Hypothalamus (tissue), 51 donors: ENCODE results near the gene HAGHL.
"Not testable (repeated sequence)": the region's sequence is repeated elsewhere in the genome, so short reads cannot be mapped to it uniquely, and the experiment has no call there.

Experiments used
- DNase-seq, 51 donors: peaks; one replicate each; lab custom pipeline; 2025; lab: John Stamatoyannopoulos, UW

The HAGHL gene

GRCh38 chr16:766008-766819, 39.3 kb downstream of the HAGHL start:
- no peak for DNase-seq

GRCh38 chr16:766820-767640, 40.1 kb downstream of the HAGHL start:
- no peak for DNase-seq

- DNase-seq = no peak
These were observed 40.9 kb downstream of the HAGHL start for GRCh38 chr16:767743-768235.

DNA sequence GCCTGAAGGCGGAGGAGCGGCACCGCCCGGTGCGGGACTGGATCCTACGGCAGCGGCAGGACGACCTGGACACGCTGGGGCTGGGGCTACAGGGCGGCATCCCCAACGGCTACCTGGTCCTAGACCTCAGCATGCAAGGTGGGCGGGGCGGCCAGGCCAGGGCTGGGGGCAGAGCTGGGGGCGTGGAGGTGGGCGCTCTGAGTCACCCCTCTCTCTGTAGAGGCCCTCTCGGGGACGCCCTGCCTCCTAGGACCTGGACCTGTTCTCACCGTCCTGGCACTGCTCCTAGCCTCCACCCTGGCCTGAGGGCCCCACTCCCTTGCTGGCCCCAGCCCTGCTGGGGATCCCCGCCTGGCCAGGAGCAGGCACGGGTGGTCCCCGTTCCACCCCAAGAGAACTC, 41.5 kb downstream of the HAGHL start:
- DNase-seq = no peak

DNA sequence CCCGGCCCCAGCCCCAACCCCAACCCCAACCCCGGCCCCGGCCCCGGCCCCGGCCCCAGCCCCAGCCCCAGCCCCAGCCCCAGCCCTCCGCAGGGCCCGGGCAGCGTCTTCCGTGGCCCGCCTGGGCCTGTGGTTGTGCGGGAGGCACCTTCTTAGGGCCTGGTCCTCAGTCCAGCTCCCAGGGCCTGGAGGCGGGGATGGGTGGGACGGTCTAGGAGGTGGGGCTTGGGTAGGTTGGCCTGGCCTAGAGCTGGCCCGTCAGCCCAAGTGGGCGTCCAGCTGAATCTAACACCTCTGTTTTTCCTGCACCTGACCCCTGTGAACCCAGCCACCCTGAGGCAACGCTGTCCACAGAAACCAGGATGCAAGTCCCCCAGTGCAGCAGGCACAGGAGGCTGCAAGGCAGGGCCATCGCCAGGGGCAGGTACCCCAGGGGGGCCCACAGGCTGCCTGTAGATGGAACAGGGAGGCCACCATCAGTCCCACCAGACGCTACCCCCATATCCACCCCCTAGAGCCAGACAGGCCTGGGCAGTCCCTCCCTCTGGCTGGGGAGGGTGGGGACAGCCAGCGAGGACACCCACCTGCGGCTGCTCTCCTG, 42.4 kb downstream of the HAGHL start:
- DNase-seq = no peak

DNA sequence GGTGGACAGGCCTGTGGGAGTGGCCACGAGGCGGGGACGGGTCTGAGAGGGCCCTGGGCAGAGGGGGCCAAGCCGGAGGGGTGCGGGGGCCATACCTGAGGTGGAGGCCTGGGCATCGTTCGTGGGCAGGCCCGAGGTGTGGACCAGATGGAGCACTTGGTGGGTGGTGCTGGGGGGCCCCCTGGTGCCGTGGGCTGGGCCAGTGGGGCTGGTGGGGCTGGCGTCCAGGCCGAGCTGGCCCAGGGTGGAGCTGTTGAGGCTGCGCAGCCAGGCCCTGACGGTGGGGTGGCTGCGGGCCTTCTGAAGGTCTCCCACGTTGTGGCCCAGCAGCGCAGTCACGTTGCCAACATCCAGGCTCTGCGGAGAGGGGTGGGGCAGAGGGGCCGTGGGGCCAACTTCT, 43.0 kb downstream of the HAGHL start:
- no peak for DNase-seq

- no peak for DNase-seq
These were observed 43.5 kb downstream of the HAGHL start for GRCh38 chr16:770411-770810.

DNA sequence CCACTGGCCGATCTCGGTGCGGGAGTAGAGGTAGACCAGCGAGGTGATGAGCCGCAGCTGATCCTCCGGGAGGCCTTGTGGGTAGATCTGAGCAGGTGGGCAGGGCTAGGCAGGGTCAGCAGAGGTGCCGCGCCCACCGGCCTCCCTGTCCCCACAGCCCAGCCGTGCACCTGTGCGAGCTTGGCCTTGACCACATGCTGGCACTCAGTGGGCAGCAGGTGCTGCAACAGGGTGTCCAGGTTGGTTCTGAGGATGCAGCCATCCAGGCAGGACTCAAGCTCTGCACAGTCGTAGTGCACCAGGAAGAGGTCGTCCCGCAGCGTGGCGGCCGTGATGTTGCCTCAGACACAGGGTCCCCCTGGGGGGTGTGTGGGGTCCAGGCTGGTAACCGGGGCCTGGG, 46.1 kb downstream of the HAGHL start:
- no peak for DNase-seq

DNA sequence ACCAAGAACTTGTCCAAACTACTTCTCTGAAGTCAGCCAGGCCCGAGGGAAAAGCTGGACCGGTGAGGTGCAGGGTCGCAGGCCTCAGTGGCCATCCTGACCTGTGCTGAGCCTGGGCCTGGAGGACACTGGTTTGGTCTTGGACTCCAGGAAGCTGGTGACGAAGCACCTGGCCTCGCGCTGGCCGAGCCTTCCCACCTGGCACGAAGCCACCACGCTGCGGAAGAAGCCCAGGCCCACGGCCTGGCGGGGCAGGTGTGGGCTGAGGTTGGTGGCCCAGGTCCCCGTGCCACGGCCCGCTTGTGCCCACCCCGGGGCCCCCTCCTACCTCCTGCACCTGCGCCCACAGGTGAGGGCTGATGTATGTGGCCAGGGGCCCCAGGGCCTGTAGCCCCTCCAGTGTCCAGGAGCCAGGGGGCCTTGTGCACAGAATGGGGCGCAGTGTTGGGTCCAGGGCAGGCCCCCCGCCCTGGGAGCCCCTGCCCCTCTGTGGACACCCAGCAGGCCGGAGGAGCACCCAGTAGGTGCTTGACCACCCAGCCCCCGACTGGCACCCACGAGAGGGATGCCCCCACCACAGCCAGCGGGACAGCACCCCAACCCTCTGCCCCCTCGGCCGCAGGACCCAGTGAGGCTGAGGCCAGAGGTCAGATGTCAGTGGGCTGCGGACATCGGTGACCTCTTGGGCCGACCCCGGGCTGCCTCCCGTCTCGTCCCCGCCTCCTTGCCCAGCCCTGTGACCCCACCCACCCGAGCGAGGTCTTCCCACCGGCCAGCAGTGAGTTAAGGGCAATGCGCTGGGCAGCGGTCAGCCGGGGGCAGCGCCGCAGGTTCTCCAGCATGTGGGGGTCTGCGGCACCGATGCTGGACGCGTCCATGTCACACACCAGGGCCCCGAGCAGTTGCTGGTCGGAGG, 47.4 kb downstream of the HAGHL start:
- DNase-seq = no peak

DNA sequence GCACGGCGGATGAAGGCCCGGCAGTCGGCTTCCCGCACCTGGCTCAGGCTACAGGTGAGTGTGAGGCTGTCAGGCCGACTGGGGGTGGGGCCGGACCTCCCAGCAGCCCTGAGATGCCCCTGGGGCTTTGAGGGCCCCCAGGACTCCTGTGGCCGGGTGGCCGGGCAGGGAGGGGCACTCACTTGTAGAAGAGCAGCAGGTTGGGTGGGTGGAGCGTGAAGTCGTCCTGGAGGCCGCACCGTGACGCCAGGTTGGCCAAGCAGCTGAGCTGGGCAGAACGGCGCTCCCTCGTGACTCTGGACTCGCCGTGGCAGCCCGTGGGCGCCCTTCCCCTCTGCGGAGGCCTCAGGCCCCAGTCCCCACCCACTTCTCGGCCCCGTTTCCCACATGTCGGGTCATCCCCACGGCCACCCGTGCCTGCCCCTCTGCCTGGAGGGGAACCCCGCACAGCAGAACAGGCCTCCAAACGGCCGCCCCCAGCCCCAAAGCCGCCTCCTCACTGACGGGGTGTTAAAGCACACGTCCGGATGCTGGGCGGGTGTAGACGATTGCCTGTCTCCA, 48.4 kb downstream of the HAGHL start:
- DNase-seq = no peak

GRCh38 chr16:776298-776697, 49.4 kb downstream of the HAGHL start:
- DNase-seq = not testable (repeated sequence)

GRCh38 chr16:776824-777223, 49.9 kb downstream of the HAGHL start:
- no peak for DNase-seq

DNA sequence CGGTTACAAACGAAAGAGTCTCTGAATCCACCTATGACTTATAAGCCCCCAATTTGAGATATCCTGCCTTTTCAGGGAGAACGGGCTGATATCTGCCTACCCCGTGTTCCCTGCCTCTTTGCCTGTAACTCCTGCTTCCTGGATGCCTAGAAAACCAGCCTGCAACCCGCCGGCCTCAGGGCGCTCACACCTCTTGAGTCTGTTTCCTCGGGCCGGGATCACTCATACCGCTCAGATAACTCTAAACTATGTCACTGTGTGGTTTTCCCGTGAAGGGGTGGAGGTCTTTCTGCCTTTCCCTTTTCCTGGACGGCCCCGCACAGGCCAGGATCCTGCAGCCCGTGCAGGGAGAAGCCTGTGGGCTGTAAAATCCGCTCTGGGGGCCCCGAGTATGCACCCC, 50.9 kb downstream of the HAGHL start:
- DNase-seq = no peak

- no peak for DNase-seq
These were observed 51.5 kb downstream of the HAGHL start for GRCh38 chr16:778447-778846.

GRCh38 chr16:778909-779527, 52.1 kb downstream of the HAGHL start:
- no peak for DNase-seq
